ENCODE measurements around the gene DENND4C. TPM values are rescaled to one million over a fixed set of nuclear protein-coding genes. Genes with fewer than 3 reads are reported as not detected.

Gene DENND4C
- total RNA-seq, 1 donor, result 65.1 TPM

- DNase-seq (ENCODE audit: insufficient read length, low spot score, missing footprints), result peak; percentile 48
- peaks cover 20% of the 10 kb centered on the region for H3K4me1 ChIP-seq (ENCODE audit: insufficient read depth, low read length)
Observed at GRCh38 chr9:19408316-19408692, 177.8 kb downstream of the DENND4C start.

DNA sequence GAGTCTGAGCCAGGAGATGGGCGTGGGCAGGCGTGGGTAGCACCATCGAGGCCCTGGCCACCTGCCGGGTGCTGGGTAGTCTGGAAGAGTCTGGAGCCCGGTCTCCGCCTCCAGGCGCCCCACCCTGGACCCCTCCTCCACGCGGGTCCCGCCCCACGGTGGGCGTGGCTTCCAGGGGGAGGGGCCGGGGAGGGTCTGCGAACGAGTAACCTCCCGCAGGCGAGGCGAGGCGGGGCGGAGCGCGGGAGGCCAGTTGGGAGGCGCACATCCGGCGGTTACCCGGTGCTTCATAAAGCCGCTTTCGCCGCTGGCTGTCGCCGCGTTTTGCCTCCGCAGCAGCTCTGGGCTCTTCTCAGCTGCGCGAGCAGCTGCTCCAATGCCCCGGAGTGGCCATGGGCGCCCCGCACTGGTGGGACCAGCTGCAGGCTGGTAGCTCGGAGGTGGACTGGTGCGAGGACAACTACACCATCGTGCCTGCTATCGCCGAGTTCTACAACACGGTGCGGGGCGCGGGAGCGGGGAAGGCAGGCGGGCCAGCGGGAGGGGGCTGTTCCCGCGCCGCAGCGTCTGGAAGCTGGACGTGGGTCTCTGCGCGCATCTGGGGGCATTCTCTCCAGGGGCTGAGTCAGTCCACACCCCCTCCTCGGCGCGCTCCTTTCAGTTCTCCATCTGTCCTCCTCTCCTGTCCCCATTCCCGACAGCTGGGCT, 178.4 kb downstream of the DENND4C start, which contains the start of gene ACER2:
Gene ACER2, plus strand, starts transcription at position 317 of the 708 bp plus-strand sequence. Its CDS starts 76 bp downstream, at position 393.
- peak within 1 kb of the TSS; percentile 85 for H2AFZ ChIP-seq (ENCODE audit: low read length)
- TF ChIP-seq CTCF (IDR thresholded peaks at IDR 0.05; ENCODE audit: extremely low read depth, low read depth, low read length), result no peak
- no peaks in the 10 kb centered on the region for H4K20me1 ChIP-seq (ENCODE audit: insufficient read depth, low read length)
- peak within 1 kb of the TSS; percentile 88 for H3K4me2 ChIP-seq (ENCODE audit: insufficient read depth, low read length)
- peak; percentile 96 for DNase-seq (ENCODE audit: insufficient read length, low spot score, missing footprints)
- no peaks in the 10 kb centered on the region for H3K27me3 ChIP-seq (ENCODE audit: insufficient read depth, low read length)
- H3K36me3 ChIP-seq (ENCODE audit: insufficient read depth, low read length), result no peaks in the 10 kb centered on the region
- no peaks in the 10 kb centered on the region for H3K79me2 ChIP-seq (ENCODE audit: insufficient read depth, low read length)
- H3K27ac ChIP-seq (ENCODE audit: low read depth, low read length), result no peak within 1 kb of the TSS
- H3K9me3 ChIP-seq (ENCODE audit: low read depth, low read length), result no peaks in the 10 kb centered on the region
- peaks cover 20% of the 10 kb centered on the region for H3K4me1 ChIP-seq (ENCODE audit: insufficient read depth, low read length)
- H3K4me3 ChIP-seq (ENCODE audit: insufficient read depth, low read length), result peak within 1 kb of the TSS; percentile 79

More at GRCh38 chr9:19408316-19408692, 177.8 kb downstream of the DENND4C start:
- no peaks in the 10 kb centered on the region for H4K20me1 ChIP-seq (ENCODE audit: insufficient read depth, low read length)
- H3K4me3 ChIP-seq (ENCODE audit: insufficient read depth, low read length), result peak overlapping the region; percentile 79
- H3K27ac ChIP-seq (ENCODE audit: low read depth, low read length), result no peak overlapping the region
- H3K27me3 ChIP-seq (ENCODE audit: insufficient read depth, low read length), result no peaks in the 10 kb centered on the region
- H3K4me2 ChIP-seq (ENCODE audit: insufficient read depth, low read length), result peak overlapping the region; percentile 88
- H3K9me3 ChIP-seq (ENCODE audit: low read depth, low read length), result no peaks in the 10 kb centered on the region
- TF ChIP-seq CTCF (IDR thresholded peaks at IDR 0.05; ENCODE audit: extremely low read depth, low read depth, low read length), result no peak
- no peaks in the 10 kb centered on the region for H3K36me3 ChIP-seq (ENCODE audit: insufficient read depth, low read length)
- H3K79me2 ChIP-seq (ENCODE audit: insufficient read depth, low read length), result no peaks in the 10 kb centered on the region
- H2AFZ ChIP-seq (ENCODE audit: low read length), result peak overlapping the region; percentile 85

GRCh38 chr9:19409401-19410194, 179.1 kb downstream of the DENND4C start:
- Histone ChIP-seq H3K27ac (ENCODE audit: low read depth, low read length) (no peak overlapping the region), H2AFZ (ENCODE audit: low read length) (peak overlapping the region; percentile 85), H3K4me3 (ENCODE audit: insufficient read depth, low read length) (peak overlapping the region; percentile 79), H3K79me2 (ENCODE audit: insufficient read depth, low read length) (no peaks in the 10 kb centered on the region), H3K36me3 (ENCODE audit: insufficient read depth, low read length) (no peaks in the 10 kb centered on the region), H3K27me3 (ENCODE audit: insufficient read depth, low read length) (no peaks in the 10 kb centered on the region), H3K4me2 (ENCODE audit: insufficient read depth, low read length) (peak overlapping the region; percentile 88), H3K9me3 (ENCODE audit: low read depth, low read length) (no peaks in the 10 kb centered on the region), H4K20me1 (ENCODE audit: insufficient read depth, low read length) (no peaks in the 10 kb centered on the region), H3K4me1 (ENCODE audit: insufficient read depth, low read length) (peaks cover 20% of the 10 kb centered on the region)
- DNase-seq (ENCODE audit: insufficient read length, low spot score, missing footprints), result peak; percentile 72
- no peak for TF ChIP-seq CTCF (IDR thresholded peaks at IDR 0.05; ENCODE audit: extremely low read depth, low read depth, low read length)

DNA sequence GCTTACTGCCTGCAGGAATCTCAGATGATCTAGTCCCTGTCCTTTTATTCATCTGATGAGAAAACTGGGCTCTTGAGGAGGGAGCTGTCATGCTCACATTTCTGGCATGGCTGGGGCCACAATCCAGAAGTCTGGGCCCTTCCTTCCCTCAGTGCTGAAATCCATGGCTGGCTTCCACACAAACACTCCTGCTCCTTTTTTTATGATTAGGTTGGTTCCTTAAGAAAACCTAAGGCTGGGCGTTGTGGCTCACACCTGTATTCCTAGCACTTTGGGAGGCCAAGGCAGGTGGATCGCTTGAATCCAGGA, 179.7 kb downstream of the DENND4C start:
- Histone ChIP-seq H3K4me2 (ENCODE audit: insufficient read depth, low read length) (peak overlapping the region; percentile 88), H3K4me3 (ENCODE audit: insufficient read depth, low read length) (no peak overlapping the region), H3K4me1 (ENCODE audit: insufficient read depth, low read length) (peaks cover 20% of the 10 kb centered on the region), H3K27ac (ENCODE audit: low read depth, low read length) (no peak overlapping the region), H3K36me3 (ENCODE audit: insufficient read depth, low read length) (no peaks in the 10 kb centered on the region), H3K27me3 (ENCODE audit: insufficient read depth, low read length) (no peaks in the 10 kb centered on the region), H4K20me1 (ENCODE audit: insufficient read depth, low read length) (no peaks in the 10 kb centered on the region), H3K9me3 (ENCODE audit: low read depth, low read length) (no peaks in the 10 kb centered on the region), H3K79me2 (ENCODE audit: insufficient read depth, low read length) (no peaks in the 10 kb centered on the region), H2AFZ (ENCODE audit: low read length) (no peak overlapping the region)
- DNase-seq (ENCODE audit: insufficient read length, low spot score, missing footprints), result no peak
- no peak for TF ChIP-seq CTCF (IDR thresholded peaks at IDR 0.05; ENCODE audit: extremely low read depth, low read depth, low read length)

Measured in osteoblast (primary cell).